OCI-LY1 (cell line): ENCODE results near the gene IRAK1.

Source experiments
- H2AFZ ChIP-seq: fragments of 200-600 bp; sonication (generic), shearing (Covaris generic); 2 replicates; pipeline ENCODE4 v1.6.0; 2014; ENCODE audit warnings: antibody characterized with exemption, mild to moderate bottlenecking, low read length
- H3F3A ChIP-seq: fragments of 200-600 bp; sonication (generic), shearing (Covaris generic); 2 replicates; pipeline ENCODE4 v1.6.0; 2014; ENCODE audit warnings: mild to moderate bottlenecking, antibody characterized with exemption, low read length, moderate library complexity; ENCODE audit not compliant: insufficient read depth
- H3K27ac ChIP-seq: fragments of 200-600 bp; sonication (generic); 2 replicates; pipeline ENCODE4 v1.5.1; 2014; ENCODE audit warnings: low read length, mixed run types, mild to moderate bottlenecking, low read depth; ENCODE audit not compliant: poor library complexity, severe bottlenecking
- H3K27me3 ChIP-seq: fragments of 200-600 bp; sonication (generic); 2 replicates; pipeline ENCODE4 v1.6.0; 2014; ENCODE audit warnings: antibody characterized with exemption, mild to moderate bottlenecking, low read length, moderate library complexity; ENCODE audit not compliant: insufficient read depth
- H3K36me3 ChIP-seq: fragments of 200-600 bp; sonication (generic); 2 replicates; pipeline ENCODE4 v1.6.1; 2014; ENCODE audit warnings: mild to moderate bottlenecking, antibody characterized with exemption, low read length, moderate library complexity, mixed read lengths; ENCODE audit not compliant: insufficient read depth
- H3K4me1 ChIP-seq: fragments of 200-600 bp; sonication (generic); 2 replicates; pipeline ENCODE4 v1.5.1; 2014; ENCODE audit warnings: mild to moderate bottlenecking, low read length, moderate library complexity; ENCODE audit not compliant: insufficient read depth, severe bottlenecking
- H3K4me2 ChIP-seq: fragments of 200-600 bp; sonication (generic), shearing (Covaris generic); 2 replicates; pipeline ENCODE4 v1.6.1; 2014; ENCODE audit warnings: low read length
- H3K4me3 ChIP-seq: fragments of 200-600 bp; sonication (generic); 2 replicates; pipeline ENCODE4 v1.5.1; 2014; ENCODE audit warnings: low read length, low read depth, mild to moderate bottlenecking, mixed read lengths; ENCODE audit not compliant: poor library complexity, severe bottlenecking
- H3K79me2 ChIP-seq: fragments of 200-600 bp; shearing (Covaris generic); 2 replicates; pipeline ENCODE4 v1.6.1; 2016; ENCODE audit warnings: mixed run types, low read length, mixed read lengths; ENCODE audit not compliant: insufficient read depth
- H3K9ac ChIP-seq: fragments of 200-600 bp; sonication (generic), shearing (Covaris generic); 2 replicates; pipeline ENCODE4 v1.6.1; 2014; ENCODE audit warnings: mild to moderate bottlenecking, low read length, mixed read lengths
- H3K9me2 ChIP-seq: fragments of 200-600 bp; sonication (generic), shearing (Covaris generic); 2 replicates; pipeline ENCODE4 v1.6.1; 2014; ENCODE audit warnings: low read depth, mild to moderate bottlenecking, low read length, mixed read lengths
- H3K9me3 ChIP-seq: fragments of 200-600 bp; shearing (Covaris generic); 2 replicates; pipeline ENCODE4 v1.6.1; 2014; ENCODE audit warnings: low read length, mixed read lengths
- H4K20me1 ChIP-seq: fragments of 200-600 bp; sonication (generic), shearing (Covaris generic); 2 replicates; pipeline ENCODE4 v1.6.0; 2016; ENCODE audit warnings: mild to moderate bottlenecking, low read length; ENCODE audit not compliant: insufficient read depth
- CTCF ChIP-seq: fragments of 200-600 bp; sonication (generic), shearing (Covaris generic); IDR thresholded peaks from 2 replicates; pipeline ENCODE4 v1.5.1; 2017; ENCODE audit warnings: mild to moderate bottlenecking, antibody characterized with exemption, low read length, moderate library complexity, mixed read lengths
- EZH2 ChIP-seq: fragments of 200-600 bp; sonication (generic), shearing (Covaris generic); IDR thresholded peaks from 2 replicates; pipeline ENCODE4 v1.8.0; 2017; ENCODE audit warnings: borderline replicate concordance, mixed run types, mild to moderate bottlenecking, antibody characterized with exemption, low read length, moderate library complexity, mixed read lengths

The IRAK1 gene

GRCh38 chrX:154002215-154002719, 17.4 kb downstream of the IRAK1 start:
- Histone ChIP-seq H3F3A (no peaks in the 10 kb centered on the region), H3K4me1 (peaks cover 35% of the 10 kb centered on the region), H3K79me2 (no peaks in the 10 kb centered on the region), H3K4me3 (peak overlapping the region; percentile 22), H3K4me2 (peak overlapping the region; percentile 52), H3K9ac (peak overlapping the region; percentile 54), H3K9me2 (no peaks in the 10 kb centered on the region), H3K36me3 (no peaks in the 10 kb centered on the region), H2AFZ (peak overlapping the region; percentile 42; the same call in 1 of the 2 replicates), H4K20me1 (no peaks in the 10 kb centered on the region), H3K27me3 (no peaks in the 10 kb centered on the region), H3K9me3 (no peaks in the 10 kb centered on the region), H3K27ac (peak overlapping the region; percentile 73)
- TF ChIP-seq EZH2 (no peak), CTCF (no peak)

- Histone ChIP-seq H3K9me2 (no peaks in the 10 kb centered on the region), H3K4me2 (no peak overlapping the region), H2AFZ (no peak overlapping the region), H3K4me1 (peaks cover 35% of the 10 kb centered on the region), H3K9me3 (no peaks in the 10 kb centered on the region), H3K27me3 (no peaks in the 10 kb centered on the region), H3K36me3 (no peaks in the 10 kb centered on the region), H3K27ac (no peak overlapping the region), H3K9ac (no peak overlapping the region), H3K4me3 (no peak overlapping the region), H4K20me1 (no peaks in the 10 kb centered on the region), H3F3A (no peaks in the 10 kb centered on the region), H3K79me2 (no peaks in the 10 kb centered on the region)
- TF ChIP-seq EZH2 (no peak), CTCF (no peak)
These were observed 19.7 kb downstream of the IRAK1 start for GRCh38 chrX:154000051-154000450.

- Histone ChIP-seq H3K27me3 (no peaks in the 10 kb centered on the region), H3K9me2 (no peaks in the 10 kb centered on the region), H3K9me3 (no peaks in the 10 kb centered on the region), H3K9ac (no peak overlapping the region), H2AFZ (no peak overlapping the region), H3K4me2 (no peak overlapping the region), H3F3A (no peaks in the 10 kb centered on the region), H3K4me3 (no peak overlapping the region), H3K79me2 (no peaks in the 10 kb centered on the region), H3K36me3 (no peaks in the 10 kb centered on the region), H4K20me1 (no peaks in the 10 kb centered on the region), H3K4me1 (peaks cover 31% of the 10 kb centered on the region), H3K27ac (no peak overlapping the region)
- TF ChIP-seq CTCF (no peak), EZH2 (no peak)
These were observed 20.2 kb downstream of the IRAK1 start for GRCh38 chrX:153999359-154000037.
